Measurements from ENCODE around the gene MGAT4A.

MGAT4A gene

DNA sequence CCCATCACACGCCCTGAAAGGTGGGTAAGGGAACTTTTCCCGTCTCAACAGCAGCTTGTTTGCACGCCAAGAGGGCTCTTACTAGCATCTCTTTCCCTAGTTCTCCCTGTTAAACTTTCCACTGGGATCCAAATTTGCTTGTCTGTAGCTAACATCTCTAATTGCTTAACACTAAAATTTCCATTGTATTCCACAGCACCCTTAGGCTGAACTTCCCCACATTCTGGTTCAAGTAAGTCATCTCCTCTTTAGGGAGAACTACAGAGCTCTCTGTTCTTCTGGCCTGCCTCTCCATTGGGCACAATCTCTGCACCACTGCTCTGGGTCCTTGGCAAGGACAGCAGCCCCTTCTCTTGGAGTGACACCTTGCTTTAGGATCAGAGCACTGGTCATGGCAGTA is 98.6 kb downstream of the MGAT4A start:
- Histone ChIP-seq H3K36me3 (no peaks in the 10 kb centered on the region), H3K27ac (no peak overlapping the region), H3K27me3 (ENCODE audit: insufficient read depth, low read depth, severe bottlenecking) (no peaks in the 10 kb centered on the region), H3K9me3 (ENCODE audit: severe bottlenecking) (no peaks in the 10 kb centered on the region), H3K4me3 (ENCODE audit: low read depth, low read length) (no peak overlapping the region)
- DNase-seq = no peak
- TF ChIP-seq, protein P1, sequence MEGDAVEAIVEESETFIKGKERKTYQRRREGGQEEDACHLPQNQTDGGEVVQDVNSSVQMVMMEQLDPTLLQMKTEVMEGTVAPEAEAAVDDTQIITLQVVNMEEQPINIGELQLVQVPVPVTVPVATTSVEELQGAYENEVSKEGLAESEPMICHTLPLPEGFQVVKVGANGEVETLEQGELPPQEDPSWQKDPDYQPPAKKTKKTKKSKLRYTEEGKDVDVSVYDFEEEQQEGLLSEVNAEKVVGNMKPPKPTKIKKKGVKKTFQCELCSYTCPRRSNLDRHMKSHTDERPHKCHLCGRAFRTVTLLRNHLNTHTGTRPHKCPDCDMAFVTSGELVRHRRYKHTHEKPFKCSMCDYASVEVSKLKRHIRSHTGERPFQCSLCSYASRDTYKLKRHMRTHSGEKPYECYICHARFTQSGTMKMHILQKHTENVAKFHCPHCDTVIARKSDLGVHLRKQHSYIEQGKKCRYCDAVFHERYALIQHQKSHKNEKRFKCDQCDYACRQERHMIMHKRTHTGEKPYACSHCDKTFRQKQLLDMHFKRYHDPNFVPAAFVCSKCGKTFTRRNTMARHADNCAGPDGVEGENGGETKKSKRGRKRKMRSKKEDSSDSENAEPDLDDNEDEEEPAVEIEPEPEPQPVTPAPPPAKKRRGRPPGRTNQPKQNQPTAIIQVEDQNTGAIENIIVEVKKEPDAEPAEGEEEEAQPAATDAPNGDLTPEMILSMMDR (IDR thresholded peaks at IDR 0.05; ENCODE audit: low read depth, low read length) = no peak

DNA sequence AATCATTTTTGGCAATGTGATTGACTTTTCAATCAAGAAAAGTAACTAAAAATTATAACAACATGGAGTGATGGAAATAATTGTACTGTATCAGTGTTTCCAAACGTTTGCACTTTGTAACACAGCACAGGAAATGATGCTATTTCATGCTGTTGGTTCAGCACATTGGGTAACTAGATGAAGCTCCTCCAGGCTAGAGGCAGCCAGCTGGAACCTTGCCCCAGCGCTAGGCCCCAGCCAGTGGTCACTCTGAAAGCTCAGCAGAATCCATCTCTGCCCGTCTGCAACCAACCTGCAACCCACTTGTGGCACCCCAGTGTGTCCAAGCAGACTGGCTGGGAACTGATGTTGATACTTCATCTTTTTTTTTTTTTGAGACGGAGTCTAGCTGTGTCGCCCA is 107.3 kb downstream of the MGAT4A start:
- H3K36me3 ChIP-seq = no peaks in the 10 kb centered on the region; the same call in 1 of the 2 replicates
- H3K4me3 ChIP-seq (ENCODE audit: low read depth, low read length) = no peak overlapping the region
- no peaks in the 10 kb centered on the region for H3K9me3 ChIP-seq (ENCODE audit: severe bottlenecking)
- DNase-seq = no peak
- TF ChIP-seq, protein P1 (IDR thresholded peaks at IDR 0.05; ENCODE audit: low read depth, low read length) = no peak
- no peaks in the 10 kb centered on the region for H3K27me3 ChIP-seq (ENCODE audit: insufficient read depth, low read depth, severe bottlenecking)
- H3K27ac ChIP-seq = no peak overlapping the region

DNA sequence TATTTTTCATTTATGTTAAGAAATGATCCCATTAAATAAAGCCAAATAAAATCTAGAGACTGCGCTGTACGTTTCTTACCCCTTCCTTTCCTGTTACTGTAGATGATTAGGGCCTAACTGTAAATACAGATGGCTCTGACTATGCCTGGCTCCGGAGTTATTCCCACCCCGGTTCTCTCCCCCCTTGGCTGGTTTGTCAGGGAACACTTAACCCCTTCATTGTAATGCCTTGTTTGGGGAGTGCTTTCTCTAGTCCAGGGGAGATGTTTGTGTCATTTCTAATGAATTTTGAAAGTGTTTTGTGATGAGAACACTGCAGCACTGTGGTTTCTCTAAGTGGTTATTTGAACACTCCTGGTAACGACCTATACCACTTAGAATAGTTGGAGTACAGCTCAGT is 113.8 kb downstream of the MGAT4A start:
- Histone ChIP-seq H3K27me3 (ENCODE audit: insufficient read depth, low read depth, severe bottlenecking) (no peaks in the 10 kb centered on the region), H3K4me3 (ENCODE audit: low read depth, low read length) (no peak overlapping the region), H3K27ac (no peak overlapping the region), H3K9me3 (ENCODE audit: severe bottlenecking) (no peaks in the 10 kb centered on the region), H3K36me3 (peaks cover 47% of the 10 kb centered on the region)
- TF ChIP-seq, protein P1 (IDR thresholded peaks at IDR 0.05; ENCODE audit: low read depth, low read length) = no peak
- no peak for DNase-seq

DNA sequence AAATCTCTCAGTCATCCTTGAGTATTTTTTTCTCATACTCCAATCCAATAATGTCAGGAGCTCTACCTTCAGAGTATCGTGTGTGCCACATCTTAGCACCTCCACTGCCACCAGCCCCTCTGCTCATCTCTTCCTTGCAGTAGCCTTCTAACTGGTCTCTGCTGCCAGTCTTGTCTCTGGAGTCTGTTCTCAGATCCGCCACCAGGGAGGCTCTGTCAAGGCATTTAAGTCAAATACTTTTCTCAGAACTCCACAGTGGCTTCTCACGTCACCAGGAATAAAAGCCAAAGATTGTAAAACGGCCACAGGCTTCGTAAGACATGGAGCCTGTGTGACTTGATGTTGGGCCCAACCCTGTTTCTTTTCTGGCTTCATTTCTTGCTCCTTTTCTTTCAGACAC is 115.5 kb downstream of the MGAT4A start:
- Histone ChIP-seq H3K27ac (no peak overlapping the region), H3K4me3 (ENCODE audit: low read depth, low read length) (no peak overlapping the region), H3K9me3 (ENCODE audit: severe bottlenecking) (no peaks in the 10 kb centered on the region), H3K36me3 (peaks cover 60% of the 10 kb centered on the region), H3K27me3 (ENCODE audit: insufficient read depth, low read depth, severe bottlenecking) (no peaks in the 10 kb centered on the region)
- TF ChIP-seq, protein P1 (IDR thresholded peaks at IDR 0.05; ENCODE audit: low read depth, low read length) = no peak; the same call in 1 of the 2 replicates
- no peak for DNase-seq

DNA sequence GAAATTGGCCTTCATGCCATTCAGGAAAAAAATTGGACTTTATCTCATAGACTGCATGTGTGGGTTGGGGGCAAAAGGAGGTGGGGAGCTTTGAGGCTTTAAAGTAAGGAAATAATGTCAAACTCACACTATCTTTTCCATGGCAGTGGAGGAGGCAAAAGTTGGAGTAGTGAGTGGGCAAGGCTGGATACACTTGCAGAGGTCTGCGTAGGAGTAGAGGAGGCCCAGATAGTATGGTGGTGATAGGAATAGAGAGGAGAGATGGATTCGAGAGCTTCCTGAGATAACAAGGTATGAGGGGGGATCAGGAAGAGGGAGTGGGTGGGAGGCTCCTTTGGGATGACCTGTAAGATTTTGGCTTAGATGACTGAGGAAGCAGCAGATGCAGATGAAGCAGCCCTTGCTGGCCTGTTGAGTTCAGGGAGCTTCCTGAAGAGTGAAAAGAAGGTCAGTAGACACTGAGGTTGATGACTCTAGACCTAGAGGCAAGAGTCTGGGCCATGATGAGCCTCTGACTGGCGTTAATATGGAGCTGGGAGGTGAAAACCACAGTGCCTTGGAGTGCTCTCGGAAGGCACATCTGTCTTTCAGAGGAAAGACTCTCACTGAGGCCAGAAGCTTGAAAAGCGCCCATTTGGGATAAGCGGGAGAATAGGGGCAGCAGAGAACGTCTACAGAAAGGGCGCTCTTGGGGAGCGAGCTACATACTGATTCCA is 116.8 kb downstream of the MGAT4A start:
- H3K9me3 ChIP-seq (ENCODE audit: severe bottlenecking) = no peaks in the 10 kb centered on the region
- H3K4me3 ChIP-seq (ENCODE audit: low read depth, low read length) = no peak overlapping the region
- no peak overlapping the region for H3K27ac ChIP-seq
- no peaks in the 10 kb centered on the region for H3K27me3 ChIP-seq (ENCODE audit: insufficient read depth, low read depth, severe bottlenecking)
- no peak for DNase-seq
- TF ChIP-seq, protein P1 (IDR thresholded peaks at IDR 0.05; ENCODE audit: low read depth, low read length) = no peak
- H3K36me3 ChIP-seq = peaks cover 67% of the 10 kb centered on the region
